CD4-positive, alpha-beta T cell treated with Interleukin-17A for 1 hour (primary cell): ENCODE results near the gene ERAS.
A peak's percentile ranks its signal among the peaks of the same experiment; 100 is the strongest.
"Not testable (repeated sequence)": the region's sequence is repeated elsewhere in the genome, so short reads cannot be mapped to it uniquely, and the experiment has no call there.

Source experiments
- DNase-seq: peaks from one replicate; pipeline ENCODE4 v3.0.0-alpha.2; 2020

Gene ERAS

DNA sequence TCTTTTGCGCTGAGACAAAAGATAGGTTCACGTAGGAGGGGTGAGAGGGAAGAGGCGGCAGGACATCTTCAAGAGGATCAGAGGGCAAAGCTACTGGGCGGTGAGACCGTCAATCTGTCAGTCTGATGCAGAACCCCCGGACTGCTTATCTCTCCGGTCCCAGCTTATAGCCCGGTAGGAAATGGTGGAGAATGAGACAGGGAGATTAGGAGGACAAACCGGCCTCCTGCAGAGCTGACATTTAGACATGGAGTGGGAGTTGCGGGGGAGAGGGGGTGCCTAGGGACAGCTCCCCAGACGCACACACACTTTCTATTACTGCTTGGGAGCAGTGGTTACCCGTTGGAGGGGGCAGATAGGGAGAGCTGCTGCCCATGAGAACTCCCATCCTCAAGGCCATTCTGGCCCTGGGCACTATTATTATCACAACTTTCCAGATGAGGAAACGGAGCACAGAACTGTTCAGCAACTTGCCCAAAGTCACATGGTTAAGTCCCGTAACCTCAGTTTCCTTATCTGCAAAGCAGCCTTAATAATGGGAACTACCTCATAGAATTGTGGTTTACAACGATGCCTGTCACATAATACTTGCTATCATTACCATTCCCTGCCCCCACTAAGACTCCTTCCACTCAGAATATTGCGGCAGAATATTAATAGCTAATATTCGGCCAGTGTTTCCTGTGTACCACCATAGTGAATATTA, 25.6 kb upstream of the ERAS start:
- no peak for DNase-seq

DNA sequence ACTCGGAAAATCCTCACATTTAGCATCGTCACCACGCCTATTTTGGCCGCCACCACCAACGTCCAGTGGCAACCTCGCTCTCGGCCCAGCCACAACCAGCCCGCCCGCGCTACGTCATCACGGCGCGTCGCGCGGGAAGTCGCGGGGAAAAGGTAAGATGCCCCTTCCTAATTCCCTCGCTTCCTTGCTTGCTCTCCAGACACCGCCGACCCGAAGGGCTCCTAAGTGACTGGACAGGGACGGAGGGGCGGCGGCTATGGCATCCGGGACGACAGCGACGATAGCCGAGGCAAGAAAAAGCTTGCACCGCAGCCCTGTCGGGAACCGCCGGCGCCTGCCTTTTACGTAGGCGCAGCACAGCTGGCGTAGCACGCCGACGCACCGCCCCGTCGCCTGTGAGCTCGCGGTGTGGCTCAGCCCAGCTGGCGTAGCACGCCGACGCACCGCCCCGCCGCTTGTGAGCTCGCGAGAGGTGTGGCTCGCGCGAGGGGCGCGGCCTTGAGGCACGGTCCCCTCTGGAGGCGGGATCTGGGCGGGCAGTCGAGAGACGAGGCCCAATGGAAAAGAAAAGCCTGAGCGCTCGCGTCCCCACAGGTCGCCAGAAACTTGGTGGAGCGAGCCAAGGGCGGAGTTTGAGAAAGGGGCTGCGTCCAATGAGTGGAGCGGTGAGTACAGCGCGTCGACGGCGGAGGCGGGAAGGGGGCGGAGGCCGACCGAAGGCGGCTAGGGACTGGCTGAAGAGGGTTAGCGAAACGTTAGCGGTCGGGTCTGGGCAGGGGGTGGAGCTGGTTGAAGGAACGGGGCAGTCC, 24.8 kb upstream of the ERAS start, which contains the start of gene HDAC6:
Gene HDAC6 (plus strand): TSS at position 788 of the 809 bp plus-strand sequence. CDS start 626 bp downstream, outside the sequence.
- peak; percentile 98 for DNase-seq

DNA sequence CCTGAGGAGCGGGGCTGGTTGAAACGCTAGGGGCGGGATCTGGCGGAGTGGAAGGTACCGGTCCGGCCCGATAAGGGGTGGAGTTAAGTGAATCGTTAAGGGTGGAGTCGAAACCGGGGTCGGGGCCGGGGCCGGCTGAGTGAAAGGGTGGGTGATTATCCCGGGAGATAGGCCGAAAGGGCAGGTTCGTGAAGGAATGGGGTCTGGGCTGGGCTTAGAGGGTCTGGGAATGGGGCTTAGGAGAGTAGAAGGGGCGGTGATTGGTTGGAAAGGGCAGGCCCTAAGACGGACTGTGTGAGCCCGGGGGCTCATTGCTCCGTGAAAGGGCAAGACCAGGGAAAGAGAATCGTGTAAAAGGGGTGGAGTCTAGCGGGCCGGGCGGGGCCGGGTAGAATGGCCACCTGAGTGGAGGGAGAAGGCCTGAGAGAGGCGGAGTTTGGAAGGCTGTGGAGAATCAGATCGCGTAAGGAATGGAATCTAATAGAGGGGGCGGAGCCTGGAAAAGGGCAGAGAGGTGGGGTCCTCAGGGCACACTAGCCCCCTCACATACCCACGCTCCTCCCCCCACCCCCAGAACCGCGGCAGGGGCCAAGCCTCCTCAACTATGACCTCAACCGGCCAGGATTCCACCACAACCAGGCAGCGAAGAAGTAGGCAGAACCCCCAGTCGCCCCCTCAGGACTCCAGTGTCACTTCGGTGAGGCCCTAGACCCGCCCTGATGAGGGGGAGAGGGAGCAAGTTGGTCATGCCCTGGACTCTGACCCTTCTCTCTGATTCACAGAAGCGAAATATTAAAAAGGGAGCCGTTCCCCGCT, 24.0 kb upstream of the ERAS start:
- peak; percentile 72 for DNase-seq

DNA sequence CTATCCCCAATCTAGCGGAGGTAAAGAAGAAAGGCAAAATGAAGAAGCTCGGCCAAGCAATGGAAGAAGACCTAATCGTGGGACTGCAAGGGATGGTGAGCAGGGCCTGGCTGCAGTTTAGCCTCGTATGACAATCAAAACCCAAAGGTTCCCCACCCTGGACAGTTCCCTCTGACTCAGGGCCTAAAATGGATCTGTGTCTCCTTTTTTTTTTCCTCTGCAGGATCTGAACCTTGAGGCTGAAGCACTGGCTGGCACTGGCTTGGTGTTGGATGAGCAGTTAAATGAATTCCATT, 23.5 kb upstream of the ERAS start:
- DNase-seq: no peak

- DNase-seq: no peak
Observed at GRCh38 chrX:48806081-48806480, 20.2 kb upstream of the ERAS start.

- no peak for DNase-seq
Observed at GRCh38 chrX:48813644-48814043, 12.7 kb upstream of the ERAS start.

DNA sequence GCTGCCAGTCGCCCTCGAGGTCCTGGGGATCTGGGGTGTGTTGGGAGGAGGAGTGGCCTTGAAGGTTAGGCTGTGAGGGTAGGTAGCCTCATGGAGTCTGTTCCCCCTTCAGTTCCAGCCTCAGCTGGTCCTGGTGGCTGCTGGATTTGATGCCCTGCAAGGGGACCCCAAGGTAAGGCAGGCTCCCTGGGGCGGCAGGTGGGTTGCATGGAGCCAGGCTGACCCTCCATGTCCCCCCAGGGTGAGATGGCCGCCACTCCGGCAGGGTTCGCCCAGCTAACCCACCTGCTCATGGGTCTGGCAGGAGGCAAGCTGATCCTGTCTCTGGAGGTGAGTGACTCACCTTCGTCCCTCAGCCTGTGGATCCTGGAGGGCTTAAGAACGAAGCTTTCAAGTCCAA, 11.6 kb upstream of the ERAS start:
- no peak for DNase-seq

GRCh38 chrX:48815266-48815665, 11.0 kb upstream of the ERAS start:
- no peak for DNase-seq

DNA sequence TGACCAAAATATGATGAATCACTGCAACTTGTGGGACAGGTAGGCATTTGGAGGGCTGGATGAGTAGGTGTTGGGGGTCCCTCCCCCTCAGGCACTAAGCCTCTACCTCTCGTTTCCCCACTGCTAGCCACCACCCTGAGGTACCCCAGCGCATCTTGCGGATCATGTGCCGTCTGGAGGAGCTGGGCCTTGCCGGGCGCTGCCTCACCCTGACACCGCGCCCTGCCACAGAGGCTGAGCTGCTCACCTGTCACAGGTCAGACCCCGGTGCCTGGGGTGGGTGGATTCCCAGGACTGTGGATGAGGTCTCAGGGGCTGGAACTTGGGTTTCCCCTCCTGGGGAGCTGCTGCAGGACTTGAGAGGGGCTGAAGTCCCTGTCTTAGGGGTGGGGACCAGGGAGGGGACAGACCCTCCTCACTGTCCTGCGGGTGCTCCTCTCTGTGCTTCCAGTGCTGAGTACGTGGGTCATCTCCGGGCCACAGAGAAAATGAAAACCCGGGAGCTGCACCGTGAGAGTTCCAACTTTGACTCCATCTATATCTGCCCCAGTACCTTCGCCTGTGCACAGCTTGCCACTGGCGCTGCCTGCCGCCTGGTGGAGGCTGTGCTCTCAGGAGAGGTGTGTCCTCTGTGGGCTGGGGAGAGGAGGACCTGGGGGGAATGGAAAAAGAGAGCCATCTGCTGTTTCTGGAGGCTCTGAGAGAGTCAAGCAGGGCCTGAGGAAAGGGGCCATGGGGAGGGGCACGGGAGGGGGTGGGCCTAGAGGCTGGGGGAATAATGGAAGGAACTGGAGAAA, 10.1 kb upstream of the ERAS start:
- DNase-seq: no peak

- no peak for DNase-seq
Observed at GRCh38 chrX:48818098-48818497, 8.2 kb upstream of the ERAS start.

- DNase-seq: no peak
Observed at GRCh38 chrX:48818866-48819265, 7.4 kb upstream of the ERAS start.

GRCh38 chrX:48819394-48819793, 6.9 kb upstream of the ERAS start:
- not testable (repeated sequence) for DNase-seq

GRCh38 chrX:48823053-48823452, 3.3 kb upstream of the ERAS start:
- DNase-seq: no peak

DNA sequence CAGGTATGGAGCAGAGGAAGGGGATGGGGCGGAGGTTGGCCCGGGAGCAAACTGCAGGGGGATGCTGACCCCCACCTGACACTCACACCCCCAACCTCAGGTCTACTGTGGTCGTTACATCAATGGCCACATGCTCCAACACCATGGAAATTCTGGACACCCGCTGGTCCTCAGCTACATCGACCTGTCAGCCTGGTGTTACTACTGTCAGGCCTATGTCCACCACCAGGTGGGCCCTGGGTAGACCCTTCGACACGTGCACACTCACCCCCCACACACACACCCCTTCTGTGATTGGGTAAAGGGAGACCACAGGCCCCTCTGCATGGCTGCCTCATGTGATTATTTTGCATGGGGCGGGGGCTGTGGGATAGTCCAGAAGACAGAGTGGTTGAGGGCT, 2.2 kb upstream of the ERAS start:
- no peak for DNase-seq

GRCh38 chrX:48826876-48827653, 752 bp downstream of the ERAS start:
- no peak for DNase-seq

DNA sequence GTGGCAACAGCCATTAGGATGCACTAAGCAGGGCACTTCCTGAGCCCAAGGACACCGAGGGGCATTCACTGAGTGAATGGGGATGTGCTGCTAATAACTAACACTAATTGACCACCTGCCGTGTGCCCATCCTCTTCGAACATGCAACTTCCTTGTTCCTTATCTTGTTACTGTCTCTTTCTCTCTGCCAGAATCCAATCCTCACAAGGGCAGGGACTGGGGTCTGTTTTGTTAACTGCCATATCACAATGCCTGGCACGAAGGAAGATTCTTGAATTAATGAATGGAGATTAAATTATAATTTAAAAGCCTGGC, 1.3 kb downstream of the ERAS start:
- DNase-seq: no peak

DNA sequence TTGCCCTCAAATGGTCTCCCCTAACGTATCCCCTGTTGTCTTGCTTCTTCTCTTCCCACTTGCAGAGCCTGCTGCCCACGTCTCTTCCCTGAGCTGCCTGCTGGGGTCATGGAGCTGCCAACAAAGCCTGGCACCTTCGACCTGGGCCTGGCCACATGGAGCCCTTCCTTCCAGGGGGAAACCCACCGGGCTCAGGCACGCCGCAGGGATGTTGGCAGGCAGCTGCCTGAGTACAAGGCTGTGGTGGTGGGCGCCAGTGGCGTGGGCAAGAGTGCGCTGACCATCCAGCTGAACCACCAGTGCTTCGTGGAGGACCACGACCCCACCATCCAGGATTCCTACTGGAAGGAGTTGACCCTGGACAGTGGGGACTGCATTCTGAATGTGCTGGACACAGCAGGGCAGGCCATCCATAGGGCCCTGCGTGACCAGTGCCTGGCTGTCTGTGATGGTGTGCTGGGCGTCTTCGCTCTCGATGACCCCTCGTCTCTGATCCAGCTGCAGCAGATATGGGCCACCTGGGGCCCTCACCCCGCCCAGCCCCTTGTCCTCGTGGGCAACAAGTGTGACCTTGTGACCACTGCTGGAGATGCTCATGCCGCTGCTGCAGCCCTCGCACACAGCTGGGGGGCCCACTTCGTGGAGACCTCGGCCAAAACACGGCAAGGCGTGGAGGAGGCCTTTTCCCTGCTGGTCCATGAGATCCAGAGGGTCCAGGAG, 2.9 kb downstream of the ERAS start:
- no peak for DNase-seq

DNA sequence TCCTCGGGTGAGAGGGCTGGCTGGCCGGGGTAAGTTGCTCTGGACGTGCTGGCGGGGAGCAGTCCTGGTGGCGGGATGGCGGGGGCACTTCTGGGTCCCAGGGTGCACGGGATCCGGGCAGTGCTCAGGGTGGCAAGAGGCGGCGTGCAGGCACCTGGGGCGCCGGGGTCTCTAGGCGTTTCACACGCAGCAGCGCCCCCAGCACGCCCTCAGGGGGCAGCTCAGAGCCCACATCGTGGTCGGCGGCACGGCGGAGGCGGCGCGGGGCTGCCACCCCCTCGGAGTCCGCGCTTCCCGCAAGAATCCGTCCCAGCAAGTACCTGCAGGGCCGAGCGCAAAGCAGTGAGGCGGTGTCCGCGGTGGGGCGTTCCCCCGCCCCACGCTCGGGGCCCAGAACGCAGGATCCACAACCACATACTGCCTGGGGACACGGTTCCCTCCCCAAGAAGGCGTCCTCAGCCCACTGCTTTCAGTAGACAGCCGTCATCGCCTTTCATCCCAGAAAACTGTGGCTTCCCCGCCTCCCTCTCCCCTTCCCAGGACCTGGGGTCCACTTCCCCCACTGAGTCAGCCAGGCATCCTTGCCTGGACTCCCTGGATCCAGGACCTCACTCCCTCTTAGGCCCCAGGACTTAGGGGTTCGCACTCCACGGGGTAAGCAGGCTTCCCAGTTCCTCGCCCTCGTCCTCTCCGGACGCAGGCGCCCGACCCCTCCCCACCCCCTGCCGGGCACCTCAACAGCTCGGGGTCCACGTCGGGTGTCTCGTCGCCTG, 5.0 kb downstream of the ERAS start:
- DNase-seq: no peak

DNA sequence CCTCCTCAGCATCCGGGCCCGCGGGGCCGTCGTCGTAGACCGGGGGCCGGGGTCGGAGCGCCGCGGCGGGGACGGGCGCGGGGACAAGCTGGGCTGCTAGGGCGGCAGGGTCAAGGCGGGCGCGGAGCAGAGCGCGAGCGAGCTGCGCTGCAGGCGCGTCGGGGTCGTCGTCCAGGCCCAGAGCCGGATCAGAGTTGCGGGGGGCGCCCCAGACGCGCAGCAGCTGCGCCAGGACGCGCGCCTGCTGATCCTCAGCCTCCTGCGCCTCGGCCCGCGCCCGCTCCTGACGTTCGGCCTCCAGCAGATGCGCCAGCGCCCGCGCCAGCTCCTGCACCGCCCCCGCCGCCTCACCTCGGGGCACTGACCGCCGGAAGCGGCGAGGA, 5.6 kb downstream of the ERAS start:
- DNase-seq: no peak

DNA sequence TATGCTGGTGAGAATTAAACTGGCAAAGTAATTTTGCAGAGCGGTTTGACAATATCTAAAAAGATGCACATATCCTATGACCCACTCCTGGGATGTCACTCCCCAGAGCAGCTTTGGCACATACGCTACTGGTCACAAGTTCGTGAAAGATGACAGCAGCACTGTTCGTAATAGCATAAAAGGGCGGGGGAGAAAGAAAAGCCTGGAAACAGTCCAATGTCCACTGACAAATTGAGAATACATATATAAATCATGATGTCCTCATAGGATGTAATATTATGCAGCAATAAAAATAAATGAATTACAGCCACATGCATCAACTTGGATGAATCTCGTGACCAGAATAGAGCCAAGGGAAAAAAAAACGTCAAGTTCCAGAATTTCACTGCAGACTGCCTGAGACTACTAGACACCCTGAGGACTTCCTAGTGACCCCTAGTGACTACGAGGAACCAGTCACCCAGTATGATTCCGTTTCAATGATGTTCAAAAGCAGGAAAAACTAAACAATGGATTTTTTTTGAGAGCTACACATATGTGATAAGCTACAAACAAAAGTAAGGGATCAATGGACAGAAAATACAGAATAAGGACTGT, 7.3 kb downstream of the ERAS start:
- DNase-seq: no peak

- DNase-seq: no peak
Observed at GRCh38 chrX:48834383-48834709, 8.0 kb downstream of the ERAS start.
